ENCODE results near the gene RAB37. TPM values are rescaled to one million over a fixed set of nuclear protein-coding genes. Genes with fewer than 3 reads are reported as not detected.

The RAB37 gene
- total and polyA plus RNA-seq, 2 of the 8 experiments (the other 6 are each of a cell fraction or from before 2014, with no cell fraction given), result 5.5 to 6.1 TPM

DNA sequence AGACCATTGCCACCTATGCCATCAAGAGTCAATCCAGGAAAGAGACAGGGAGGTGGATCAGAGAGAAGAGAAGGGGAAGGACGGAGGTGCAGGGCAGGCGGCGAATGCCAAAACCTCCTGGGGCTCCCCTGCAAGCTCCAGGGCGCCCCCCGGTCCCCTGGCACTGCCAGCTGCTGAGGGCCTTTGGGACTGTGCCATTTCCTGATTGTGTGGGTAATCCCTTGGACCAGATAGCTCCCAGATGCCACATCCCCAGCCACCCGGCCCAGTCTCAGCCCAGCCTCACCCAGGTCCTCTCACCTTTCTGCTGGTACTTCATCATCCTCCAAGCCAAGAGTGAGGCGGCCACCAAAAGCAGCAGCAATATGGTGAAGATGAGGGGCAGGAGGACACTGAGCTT, 39.0 kb upstream of the RAB37 start:
- no peak overlapping the region for H2BK15ac ChIP-seq (ENCODE audit: low read length)
- no peak overlapping the region for H3K4ac ChIP-seq (replicated peaks; ENCODE audit: insufficient read length, low read depth, low read length)
- no peak overlapping the region for H4K5ac ChIP-seq (ENCODE audit: insufficient read length, low read depth, low read length)
- 86% methylated on average over 7 of the region's 7 CpGs; no CpG with 5 or more reads in 1 of the 2 experiments for WGBS, 2 experiments (ENCODE audit: extremely low coverage in 1 of 2, insufficient coverage in 1 of 2, insufficient read length in 1 of 2, insufficient replicate concordance in 2 of 2, low coverage in 1 of 2, low lambda C conversion rate in 2 of 2, missing lambda C conversion rate in 1 of 2)
- H3K36me3 ChIP-seq (ENCODE audit: control insufficient read depth in 2 of 4, insufficient read depth in 4 of 4, low read length in 3 of 4), result no peaks in the 10 kb centered on the region
- H3K4me1 ChIP-seq (replicated peaks in 1 of 4; ENCODE audit: control insufficient read depth in 3 of 4, insufficient read depth in 4 of 4, low read length in 3 of 4), result no peaks in the 10 kb centered on the region
- no peak overlapping the region for H3K27ac ChIP-seq (ENCODE audit: low read depth, low read length)
- TF ChIP-seq HDAC2 (IDR thresholded peaks at IDR 0.05; ENCODE audit: borderline replicate concordance in 1 of 2, low read depth in 2 of 2, low read length in 2 of 2) (no peak), SIN3A (conservative IDR thresholded peaks at IDR 0.05 in 1 of 2, IDR thresholded peaks at IDR 0.05 in 1 of 2; ENCODE audit: low read depth in 1 of 2, low read length in 2 of 2) (no peak), NANOG (IDR thresholded peaks at IDR 0.05; ENCODE audit: insufficient read depth, low read depth, low read length, poor library complexity, severe bottlenecking) (no peak)
- no peak overlapping the region for H2AFZ ChIP-seq (ENCODE audit: low read length)
- H3K4me3 ChIP-seq (ENCODE audit: extremely low read depth in 1 of 4, insufficient read depth in 2 of 4, low read depth in 3 of 4, low read length in 4 of 4), result no peak overlapping the region
- FAIRE-seq, result no peak
- no peak overlapping the region for H4K91ac ChIP-seq (replicated peaks; ENCODE audit: insufficient read length, low read length)
- H4K8ac ChIP-seq (ENCODE audit: extremely low read depth, insufficient read depth, low read length), result no peak overlapping the region
- H3K18ac ChIP-seq (ENCODE audit: extremely low read depth, low read length), result no peak overlapping the region
- peaks cover 0 to 2% (median 0%) of the 10 kb centered on the region in 4 experiments; a peak in 1 of 7 replicates for H3K27me3 ChIP-seq (replicated peaks in 1 of 4; ENCODE audit: control insufficient read depth in 3 of 4, extremely low read depth in 1 of 4, insufficient read depth in 3 of 4, low read length in 3 of 4)
- no peak overlapping the region for H3K56ac ChIP-seq (replicated peaks; ENCODE audit: insufficient read length, low read depth, low read length)
- H3K4me2 ChIP-seq (ENCODE audit: insufficient read depth in 1 of 2, low read depth in 2 of 2, low read length in 2 of 2), result no peak overlapping the region
- ChIA-PET CTCF (ENCODE audit: partially characterized antibody) (interaction anchor here (0.8 to 1.0 kb wide), 2 partner anchors 13 to 81 kb away, joined by 3 read pairs; no protein-coding TSS in a partner anchor), POLR2A (ENCODE audit: partially characterized antibody) (interaction anchor here (1.4 kb wide), 1 partner anchor 20 kb away, joined by 5 read pairs; no protein-coding TSS in a partner anchor)
- no peak overlapping the region for H2BK20ac ChIP-seq (ENCODE audit: low read length)
- no peak overlapping the region for H2BK12ac ChIP-seq (ENCODE audit: low read depth, low read length)
- DNase-seq (ENCODE audit: low read depth in 1 of 2, low spot score in 2 of 2), result no peak
- no peak overlapping the region for H3K14ac ChIP-seq (ENCODE audit: insufficient read length)
- H4K20me1 ChIP-seq (replicated peaks in 1 of 2; ENCODE audit: control insufficient read depth in 1 of 2, insufficient read depth in 2 of 2, low read length in 2 of 2), result peaks cover 0 to 2% of the 10 kb centered on the region in 2 experiments
- no peaks in the 10 kb centered on the region for H3K23me2 ChIP-seq (ENCODE audit: low read depth, low read length)
- no peak overlapping the region for H2AK5ac ChIP-seq (ENCODE audit: low read depth, low read length)
- H3K79me1 ChIP-seq (ENCODE audit: low read depth, low read length), result no peaks in the 10 kb centered on the region
- H2BK120ac ChIP-seq (replicated peaks; ENCODE audit: low read depth, low read length), result no peak overlapping the region
- H3K9me3 ChIP-seq (ENCODE audit: insufficient read depth in 2 of 2, low read depth in 1 of 2, low read length in 1 of 2), result no peaks in the 10 kb centered on the region
- no peak overlapping the region for H3K23ac ChIP-seq (ENCODE audit: insufficient read length)
- no peak overlapping the region; the same call in 1 of the 2 replicates for H2BK5ac ChIP-seq (ENCODE audit: low read depth, low read length)
- H3K79me2 ChIP-seq (ENCODE audit: control insufficient read depth in 1 of 2, insufficient read depth in 2 of 2, low read length in 2 of 2), result no peaks in the 10 kb centered on the region
- H3K9ac ChIP-seq (replicated peaks in 1 of 4; ENCODE audit: extremely low read depth in 1 of 4, low read depth in 3 of 4, low read length in 3 of 4), result no peak overlapping the region

All from H1 (cell line).